NCI-H1930 (cell line): ENCODE results near the gene DDI2.
"Not testable (repeated sequence)": the region's sequence is repeated elsewhere in the genome, so short reads cannot be mapped to it uniquely, and the experiment has no call there.

Experiments
- DNase-seq, 2 experiments: peaks; one replicate each; lab custom pipeline; 2025; lab: John Stamatoyannopoulos, UW

The DDI2 gene

GRCh38 chr1:15636436-15636835 is 19.2 kb downstream of the DDI2 start:
- no peak for DNase-seq

- no peak for DNase-seq
Observed at GRCh38 chr1:15637826-15638225, 20.6 kb downstream of the DDI2 start.

GRCh38 chr1:15639262-15639661 is 22.0 kb downstream of the DDI2 start:
- DNase-seq, result no peak

GRCh38 chr1:15639931-15640330 is 22.7 kb downstream of the DDI2 start:
- no peak for DNase-seq

- DNase-seq, result no peak
Observed at GRCh38 chr1:15640667-15641066, 23.4 kb downstream of the DDI2 start.

- no peak for DNase-seq
Observed at GRCh38 chr1:15649937-15650336, 32.7 kb downstream of the DDI2 start.

GRCh38 chr1:15650433-15650832 is 33.2 kb downstream of the DDI2 start:
- DNase-seq, result no peak

GRCh38 chr1:15652130-15652529 is 34.9 kb downstream of the DDI2 start:
- DNase-seq, result not testable (repeated sequence)

GRCh38 chr1:15654091-15654690 is 36.9 kb downstream of the DDI2 start:
- no peak for DNase-seq

GRCh38 chr1:15656464-15656863 is 39.2 kb downstream of the DDI2 start:
- DNase-seq, result no peak

GRCh38 chr1:15657021-15657420 is 39.8 kb downstream of the DDI2 start:
- no peak for DNase-seq

GRCh38 chr1:15660151-15660550 is 42.9 kb downstream of the DDI2 start:
- DNase-seq, result no peak

GRCh38 chr1:15662477-15662876 is 45.2 kb downstream of the DDI2 start:
- DNase-seq, result no peak

- no peak for DNase-seq
Observed at GRCh38 chr1:15663925-15664324, 46.7 kb downstream of the DDI2 start.

- no peak for DNase-seq
Observed at GRCh38 chr1:15667362-15667761, 50.1 kb downstream of the DDI2 start.

- DNase-seq, result no peak
Observed at GRCh38 chr1:15668089-15668754, 51.0 kb downstream of the DDI2 start.

- no peak for DNase-seq
Observed at GRCh38 chr1:15669074-15669473, 51.8 kb downstream of the DDI2 start.

- no peak for DNase-seq
Observed at GRCh38 chr1:15669864-15670263, 52.6 kb downstream of the DDI2 start.

- no peak for DNase-seq
Observed at GRCh38 chr1:15671430-15671829, 54.2 kb downstream of the DDI2 start.

GRCh38 chr1:15674386-15675159 is 57.3 kb downstream of the DDI2 start:
- DNase-seq, result no peak

- no peak for DNase-seq
Observed at GRCh38 chr1:15676010-15676409, 58.8 kb downstream of the DDI2 start.

GRCh38 chr1:15676688-15677661 is 59.7 kb downstream of the DDI2 start:
- no peak for DNase-seq
